GM18909 (cell line): ENCODE results near the gene PAX8.

ENCODE experiments used
- ATAC-seq: cut with Tn5 transposase; IDR thresholded peaks from one replicate; pipeline ENCODE4 v1.9.1; 2021; ENCODE audit warnings: mild to moderate bottlenecking; ENCODE audit not compliant: unreplicated experiment, poor library complexity

Gene PAX8

GRCh38 chr2:113240150-113240914 is 38.4 kb downstream of the PAX8 start:
- ATAC-seq = no peak

- no peak for ATAC-seq
These were observed 39.6 kb downstream of the PAX8 start for GRCh38 chr2:113238871-113239839.

GRCh38 chr2:113237604-113238160 is 41.0 kb downstream of the PAX8 start:
- no peak for ATAC-seq

GRCh38 chr2:113236367-113237159 is 42.2 kb downstream of the PAX8 start:
- no peak for ATAC-seq

- peak; percentile 91 for ATAC-seq
These were observed 43.1 kb downstream of the PAX8 start for GRCh38 chr2:113235347-113236226.

GRCh38 chr2:113234721-113235346 is 43.9 kb downstream of the PAX8 start:
- peak; percentile 27 for ATAC-seq

- ATAC-seq = no peak
These were observed 44.8 kb downstream of the PAX8 start for GRCh38 chr2:113233593-113234550.

- no peak for ATAC-seq
These were observed 46.0 kb downstream of the PAX8 start for GRCh38 chr2:113232740-113233139.

GRCh38 chr2:113232123-113232522 is 46.6 kb downstream of the PAX8 start:
- ATAC-seq = no peak

GRCh38 chr2:113231064-113231463 is 47.7 kb downstream of the PAX8 start:
- ATAC-seq = no peak

GRCh38 chr2:113230531-113230930 is 48.2 kb downstream of the PAX8 start:
- ATAC-seq = no peak

- ATAC-seq = no peak
These were observed 48.9 kb downstream of the PAX8 start for GRCh38 chr2:113229795-113230194.

- ATAC-seq = no peak
These were observed 49.6 kb downstream of the PAX8 start for GRCh38 chr2:113228991-113229716.

- ATAC-seq = no peak
These were observed 50.4 kb downstream of the PAX8 start for GRCh38 chr2:113228351-113228750.

GRCh38 chr2:113227698-113228097 is 51.0 kb downstream of the PAX8 start:
- no peak for ATAC-seq

GRCh38 chr2:113227290-113227689 is 51.4 kb downstream of the PAX8 start:
- ATAC-seq = no peak

GRCh38 chr2:113226462-113226861 is 52.3 kb downstream of the PAX8 start:
- ATAC-seq = no peak
